ENCODE data around the gene PDE2A.

Gene PDE2A

GRCh38 chr11:72704028-72704782 is 30.0 kb upstream of the PDE2A start:
- DNase-seq (ENCODE audit: low spot score), result no peak

- peak; percentile 95 for DNase-seq (ENCODE audit: low spot score)
Observed at GRCh38 chr11:72703267-72704008, 29.2 kb upstream of the PDE2A start.

DNA sequence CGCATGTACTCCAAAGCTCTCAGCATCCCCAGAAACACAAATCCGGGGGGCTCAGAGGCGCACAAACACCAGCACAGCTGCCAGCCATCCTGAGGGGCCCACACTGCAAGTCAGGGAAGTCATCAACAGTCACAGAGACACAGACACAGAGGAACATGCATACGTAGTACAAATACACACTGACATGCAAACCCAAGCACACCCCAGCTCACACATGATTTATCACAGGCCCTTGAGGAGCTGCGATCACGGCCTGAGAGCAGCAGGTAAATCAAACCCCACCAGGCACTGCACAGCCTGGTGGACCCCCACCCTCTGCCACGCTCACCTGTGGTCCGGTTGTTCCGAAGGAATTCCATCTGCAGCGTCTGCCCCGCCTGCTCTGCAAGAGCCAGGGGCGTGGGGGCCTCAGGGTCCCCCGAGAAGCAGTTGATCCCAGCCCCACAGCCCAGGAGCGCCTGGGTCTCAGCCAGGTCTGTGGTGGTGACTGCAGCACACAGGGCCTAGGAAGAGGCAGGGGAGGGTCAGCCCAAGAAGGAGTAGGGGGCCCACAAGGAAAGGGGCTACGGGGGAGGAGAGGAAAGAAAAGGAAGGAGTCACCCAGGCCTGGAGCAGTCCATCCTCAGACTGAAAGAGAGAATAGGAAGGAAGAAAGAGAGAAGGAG is 28.5 kb upstream of the PDE2A start:
- DNase-seq (ENCODE audit: low spot score), result no peak

- no peak for DNase-seq (ENCODE audit: low spot score)
Observed at GRCh38 chr11:72702096-72702495, 27.9 kb upstream of the PDE2A start.

- DNase-seq (ENCODE audit: low spot score), result no peak
Observed at GRCh38 chr11:72701466-72701865, 27.2 kb upstream of the PDE2A start.

DNA sequence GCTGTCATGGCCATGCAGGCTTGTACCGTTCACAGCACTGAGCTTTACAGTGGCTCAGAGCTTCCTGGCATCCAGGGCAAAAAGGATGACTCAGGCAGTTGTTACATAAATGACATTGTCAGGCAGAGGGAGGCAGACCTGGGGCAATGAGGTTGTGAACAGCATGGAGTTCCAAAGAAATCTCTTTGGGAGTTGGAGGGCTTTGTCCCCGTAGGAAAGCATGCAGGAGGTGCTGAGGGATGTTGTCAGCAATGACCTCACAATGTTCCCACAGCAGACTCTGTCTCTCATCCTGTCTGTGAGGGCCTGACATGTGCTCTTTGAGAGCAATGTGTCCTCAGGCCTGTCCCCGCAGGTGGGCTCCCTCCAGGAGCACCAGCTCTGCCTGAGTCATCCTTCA is 25.9 kb upstream of the PDE2A start:
- peak; percentile 78 for DNase-seq (ENCODE audit: low spot score)

DNA sequence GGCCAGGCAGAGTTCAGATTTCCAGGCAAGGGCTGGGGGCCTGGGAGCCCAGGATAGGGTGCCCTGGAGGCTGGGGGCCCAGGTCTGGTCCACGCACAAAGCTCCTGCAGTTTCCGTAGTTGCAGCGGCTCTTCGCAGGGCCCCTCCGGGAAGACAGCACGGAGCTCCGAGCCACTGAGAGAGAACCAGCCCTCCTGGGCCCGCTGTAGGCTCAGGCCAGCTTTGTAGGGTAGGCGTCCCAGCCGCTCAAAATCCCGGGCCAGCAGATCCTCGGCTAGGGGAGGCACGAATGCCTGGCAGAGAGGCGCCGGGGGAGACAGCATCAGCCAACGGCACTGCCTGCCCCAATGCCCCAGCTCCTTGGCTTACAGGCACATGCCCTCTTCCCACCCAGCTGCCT is 23.6 kb upstream of the PDE2A start:
- no peak for DNase-seq (ENCODE audit: low spot score)

- peak; percentile 95 for DNase-seq (ENCODE audit: low spot score)
Observed at GRCh38 chr11:72696866-72697700, 22.9 kb upstream of the PDE2A start.

DNA sequence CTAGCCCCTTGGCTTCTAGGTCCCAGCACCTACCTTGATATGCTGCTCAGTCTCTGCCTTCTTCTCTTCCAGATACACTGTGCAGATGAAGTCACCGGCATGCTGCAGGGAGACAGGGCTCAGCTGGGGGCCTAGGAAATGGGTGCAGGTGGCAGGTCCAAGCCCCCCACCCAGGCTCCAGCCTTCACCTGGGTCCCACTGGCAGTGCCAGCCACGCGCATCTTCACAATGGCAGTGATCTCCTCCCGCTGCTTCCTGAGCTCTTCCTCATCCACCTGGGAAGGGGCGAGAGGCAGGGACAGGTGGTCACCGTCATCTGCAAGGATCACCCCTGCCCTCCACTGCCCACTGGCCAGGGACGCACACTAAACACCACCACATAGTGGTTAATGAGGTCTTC is 21.1 kb upstream of the PDE2A start:
- DNase-seq (ENCODE audit: low spot score), result no peak

GRCh38 chr11:72693271-72693968 is 19.2 kb upstream of the PDE2A start:
- no peak for DNase-seq (ENCODE audit: low spot score)

DNA sequence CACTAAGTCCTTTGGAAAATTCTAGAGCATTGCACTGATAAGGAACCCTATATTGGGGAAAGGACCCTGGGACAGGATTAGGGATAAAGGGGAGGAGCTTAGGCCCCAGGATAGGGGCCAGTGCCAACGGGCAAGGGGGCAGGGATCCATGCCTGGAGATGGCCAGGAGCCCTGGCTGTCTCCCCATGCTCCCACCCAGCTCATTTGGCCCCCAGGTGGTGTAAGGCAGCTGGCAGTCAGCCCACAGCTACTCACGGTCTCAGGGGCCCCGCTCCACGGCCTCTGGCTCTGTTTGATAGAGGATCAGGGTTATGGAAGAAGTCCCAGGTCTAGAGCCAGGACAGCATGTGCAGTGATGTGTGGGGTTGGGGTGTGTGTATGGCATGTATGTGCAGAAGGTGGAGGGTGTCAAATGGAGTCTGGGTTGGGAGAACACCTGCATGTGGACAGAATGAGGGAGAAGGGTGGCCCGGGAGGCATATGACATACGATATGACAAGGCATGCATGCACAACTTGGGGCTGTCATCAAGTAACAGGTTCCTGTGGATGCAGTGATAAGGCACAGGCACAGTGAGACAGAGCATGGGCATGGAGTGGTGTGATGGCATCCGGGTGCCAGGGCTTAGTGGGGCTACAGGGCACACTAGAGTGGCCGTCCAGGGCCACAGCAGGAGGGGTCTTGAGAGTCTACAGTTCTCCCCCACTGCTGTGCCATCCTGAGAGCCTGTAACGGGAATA is 18.4 kb upstream of the PDE2A start:
- DNase-seq (ENCODE audit: low spot score), result no peak

DNA sequence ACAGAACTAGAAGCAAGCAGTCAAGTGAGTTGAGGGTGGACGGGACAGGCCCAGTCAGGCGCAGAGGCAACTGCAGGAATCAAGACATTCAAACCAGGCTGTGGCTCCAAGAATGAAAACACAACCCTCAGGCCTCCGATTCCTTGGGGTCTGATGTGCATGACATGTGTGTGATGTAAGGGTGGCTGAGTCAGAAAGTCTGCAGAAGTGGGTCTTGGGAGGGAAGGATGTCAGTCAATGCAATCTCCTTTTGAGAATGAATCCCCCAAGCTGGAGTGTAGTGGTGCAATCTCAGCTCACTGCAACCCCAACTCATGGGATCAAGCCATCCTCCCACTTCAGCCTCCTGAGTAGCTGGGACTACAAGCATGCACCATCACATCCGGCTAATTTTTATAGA is 15.9 kb upstream of the PDE2A start:
- DNase-seq (ENCODE audit: low spot score), result no peak

GRCh38 chr11:72688929-72689328 is 14.7 kb upstream of the PDE2A start:
- no peak for DNase-seq (ENCODE audit: low spot score)

GRCh38 chr11:72688486-72688885 is 14.3 kb upstream of the PDE2A start:
- no peak for DNase-seq (ENCODE audit: low spot score)

DNA sequence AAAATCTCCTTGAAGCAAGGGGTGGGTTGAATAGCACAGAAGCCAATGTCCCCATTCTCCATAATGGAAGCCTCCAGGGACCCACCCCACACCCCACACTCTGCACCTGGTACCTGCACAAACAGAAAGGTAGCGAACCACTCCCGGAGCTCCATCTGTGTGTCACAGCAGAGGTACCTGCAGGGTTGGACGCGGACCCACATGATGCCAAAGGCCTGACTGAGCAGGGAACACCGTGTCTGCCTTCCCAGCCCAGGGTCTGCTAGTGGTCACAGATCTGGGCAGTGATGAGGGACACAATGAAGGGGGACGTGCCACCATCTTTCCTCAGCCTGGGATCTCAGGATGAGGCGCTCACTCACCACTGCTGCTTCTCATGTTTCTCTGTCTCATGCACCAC is 13.1 kb upstream of the PDE2A start:
- DNase-seq (ENCODE audit: low spot score), result no peak

DNA sequence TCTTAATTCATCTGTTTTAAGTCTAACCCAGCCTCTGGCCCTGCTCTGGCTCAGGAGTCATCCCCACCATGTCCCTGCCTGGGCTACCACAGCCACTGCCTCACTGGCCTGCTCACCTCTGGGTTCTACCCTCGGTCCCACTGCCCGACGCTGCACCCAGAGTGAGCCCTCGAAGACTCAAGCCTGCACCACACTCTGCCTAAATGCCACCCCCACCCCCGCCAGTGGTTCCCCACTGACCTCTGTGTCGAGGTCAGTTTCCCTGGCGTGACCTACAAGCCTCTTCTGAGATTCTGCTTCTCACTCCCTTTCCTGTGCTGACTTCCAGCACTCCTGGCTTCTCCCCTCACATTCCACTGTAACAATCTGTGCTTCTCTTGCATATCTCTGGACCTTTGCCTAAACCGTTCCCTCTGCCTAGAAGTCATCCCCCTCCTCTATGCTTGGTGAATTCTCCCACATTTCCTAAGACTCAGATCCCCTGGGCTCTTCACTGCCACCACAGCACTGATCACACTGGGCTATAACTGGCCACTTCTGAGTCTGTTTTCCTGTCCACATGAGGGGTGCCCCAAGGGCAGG is 12.5 kb upstream of the PDE2A start:
- peak; percentile 42 for DNase-seq (ENCODE audit: low spot score)

GRCh38 chr11:72685560-72686480 is 11.6 kb upstream of the PDE2A start:
- DNase-seq (ENCODE audit: low spot score), result peak; percentile 75

- peak; percentile 92 for DNase-seq (ENCODE audit: low spot score)
Observed at GRCh38 chr11:72684236-72684912, 10.2 kb upstream of the PDE2A start.

DNA sequence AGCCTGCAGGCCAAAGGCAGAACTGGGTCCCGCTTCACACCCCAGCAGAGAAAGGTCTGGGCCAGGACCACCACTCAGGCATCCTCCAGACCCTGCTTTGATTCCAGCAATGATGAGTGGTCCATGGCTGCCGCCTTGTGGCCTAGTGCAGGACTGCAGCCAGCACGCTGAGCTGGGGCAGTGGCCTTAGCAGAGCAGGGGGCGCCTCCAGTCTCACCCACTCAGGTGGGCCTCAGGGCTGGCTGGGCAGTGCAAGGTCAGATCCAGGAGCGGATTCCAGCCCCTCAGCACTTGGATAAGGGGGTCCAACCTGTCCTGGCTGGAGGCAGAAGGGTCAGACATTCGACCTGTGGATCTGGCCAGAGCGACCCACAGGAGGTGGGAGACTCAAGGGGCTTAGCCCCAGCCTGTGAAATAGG is 9.6 kb upstream of the PDE2A start:
- DNase-seq (ENCODE audit: low spot score), result peak; percentile 80
